ENCODE data around the gene CHST1.

Gene CHST1, protein sequence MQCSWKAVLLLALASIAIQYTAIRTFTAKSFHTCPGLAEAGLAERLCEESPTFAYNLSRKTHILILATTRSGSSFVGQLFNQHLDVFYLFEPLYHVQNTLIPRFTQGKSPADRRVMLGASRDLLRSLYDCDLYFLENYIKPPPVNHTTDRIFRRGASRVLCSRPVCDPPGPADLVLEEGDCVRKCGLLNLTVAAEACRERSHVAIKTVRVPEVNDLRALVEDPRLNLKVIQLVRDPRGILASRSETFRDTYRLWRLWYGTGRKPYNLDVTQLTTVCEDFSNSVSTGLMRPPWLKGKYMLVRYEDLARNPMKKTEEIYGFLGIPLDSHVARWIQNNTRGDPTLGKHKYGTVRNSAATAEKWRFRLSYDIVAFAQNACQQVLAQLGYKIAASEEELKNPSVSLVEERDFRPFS

GRCh38 chr11:45665206-45665932 is at the start of gene CHST1:
TSS of gene CHST1 (minus strand) at chr11:45665622. CDS start at chr11:45650923, 14,699 bp downstream.
- Histone ChIP-seq H3K9me3 (ENCODE audit: control insufficient read depth, insufficient read depth, low read length) (no peaks in the 10 kb centered on the region), H3K36me3 (ENCODE audit: control insufficient read depth, insufficient read depth, low read length) (no peaks in the 10 kb centered on the region; the same call in 1 of the 2 replicates), H3K4me1 (ENCODE audit: control insufficient read depth, insufficient read depth, low read length) (peaks cover 5% of the 10 kb centered on the region; the same call in 1 of the 2 replicates), H3K4me3 (ENCODE audit: low read length) (peak within 1 kb of the TSS; percentile 61; the same call in 1 of the 2 replicates), H3K27ac (ENCODE audit: low read length) (no peak within 1 kb of the TSS), H3K27me3 (ENCODE audit: control insufficient read depth, insufficient read depth, low read length) (peaks cover 20% of the 10 kb centered on the region; the same call in 1 of the 2 replicates)
- DNase-seq (ENCODE audit: low read depth, low spot score): no peak
- WGBS (ENCODE audit: insufficient coverage, insufficient read length): no CpG with 5 or more reads among the region's 96 CpGs

GRCh38 chr11:45713573-45713972 is 48.2 kb upstream of the CHST1 start:
- Histone ChIP-seq H3K9me3 (ENCODE audit: control insufficient read depth, insufficient read depth, low read length) (no peaks in the 10 kb centered on the region), H3K27me3 (ENCODE audit: control insufficient read depth, insufficient read depth, low read length) (no peaks in the 10 kb centered on the region), H3K4me1 (ENCODE audit: control insufficient read depth, insufficient read depth, low read length) (no peaks in the 10 kb centered on the region), H3K27ac (ENCODE audit: low read length) (no peak overlapping the region), H3K36me3 (ENCODE audit: control insufficient read depth, insufficient read depth, low read length) (no peaks in the 10 kb centered on the region), H3K4me3 (ENCODE audit: low read length) (no peak overlapping the region)
- WGBS (ENCODE audit: insufficient coverage, insufficient read length): no CpG with 5 or more reads among the region's 2 CpGs
- no peak for DNase-seq (ENCODE audit: low read depth, low spot score)

DNA sequence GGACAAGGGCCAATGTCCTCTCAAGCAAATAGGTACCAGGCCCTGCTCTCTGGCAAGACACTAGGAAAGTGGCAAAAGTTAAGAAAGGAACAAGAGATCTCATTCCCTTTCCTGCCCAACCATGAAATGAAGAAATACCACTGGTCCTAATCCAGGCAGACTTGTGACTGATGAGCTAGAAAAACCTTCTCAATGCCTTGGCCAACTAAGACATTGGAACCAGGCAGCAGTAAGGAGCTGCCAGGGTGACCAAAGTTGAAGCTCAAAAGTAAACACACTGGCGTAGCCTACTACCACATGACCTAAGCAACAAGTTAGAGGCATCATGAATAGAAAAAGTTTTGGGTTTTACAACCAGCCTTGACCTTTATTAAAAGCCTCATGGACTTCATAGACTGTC is 45.1 kb upstream of the CHST1 start:
- H3K9me3 ChIP-seq (ENCODE audit: control insufficient read depth, insufficient read depth, low read length): no peaks in the 10 kb centered on the region
- no CpG with 5 or more reads among the region's 1 CpG for WGBS (ENCODE audit: insufficient coverage, insufficient read length)
- no peaks in the 10 kb centered on the region for H3K36me3 ChIP-seq (ENCODE audit: control insufficient read depth, insufficient read depth, low read length)
- H3K27ac ChIP-seq (ENCODE audit: low read length): no peak overlapping the region
- no peaks in the 10 kb centered on the region for H3K4me1 ChIP-seq (ENCODE audit: control insufficient read depth, insufficient read depth, low read length)
- no peak for DNase-seq (ENCODE audit: low read depth, low spot score)
- no peak overlapping the region for H3K4me3 ChIP-seq (ENCODE audit: low read length)
- no peaks in the 10 kb centered on the region for H3K27me3 ChIP-seq (ENCODE audit: control insufficient read depth, insufficient read depth, low read length)

- no peak overlapping the region for H3K27ac ChIP-seq (ENCODE audit: low read length)
- no peaks in the 10 kb centered on the region for H3K4me1 ChIP-seq (ENCODE audit: control insufficient read depth, insufficient read depth, low read length)
- no peaks in the 10 kb centered on the region for H3K9me3 ChIP-seq (ENCODE audit: control insufficient read depth, insufficient read depth, low read length)
- no peak overlapping the region for H3K4me3 ChIP-seq (ENCODE audit: low read length)
- no peak for DNase-seq (ENCODE audit: low read depth, low spot score)
- no peaks in the 10 kb centered on the region for H3K27me3 ChIP-seq (ENCODE audit: control insufficient read depth, insufficient read depth, low read length)
- H3K36me3 ChIP-seq (ENCODE audit: control insufficient read depth, insufficient read depth, low read length): no peaks in the 10 kb centered on the region
- no CpG with 5 or more reads among the region's 6 CpGs for WGBS (ENCODE audit: insufficient coverage, insufficient read length)
Measured at GRCh38 chr11:45708887-45709663, 43.7 kb upstream of the CHST1 start.

DNA sequence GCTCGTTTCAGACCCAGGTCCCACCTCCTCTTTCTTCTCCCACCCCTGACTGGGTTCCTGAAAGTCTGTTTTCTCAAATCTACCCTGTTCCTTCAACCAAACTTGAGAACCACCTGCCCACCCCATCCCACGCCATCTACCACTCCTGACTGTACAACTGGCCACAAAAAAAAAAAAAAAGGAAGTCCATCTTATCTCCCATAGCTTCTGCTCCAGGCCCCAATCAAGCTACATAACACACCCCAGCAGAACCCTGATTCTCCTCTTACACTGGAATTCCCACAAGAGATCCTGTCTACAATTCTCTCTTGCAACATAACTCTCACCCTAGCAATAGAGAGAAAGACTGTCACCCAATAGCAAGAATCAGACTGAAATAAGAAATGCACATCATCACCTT is 39.2 kb upstream of the CHST1 start:
- H3K36me3 ChIP-seq (ENCODE audit: control insufficient read depth, insufficient read depth, low read length): no peaks in the 10 kb centered on the region
- no peak overlapping the region for H3K4me3 ChIP-seq (ENCODE audit: low read length)
- H3K9me3 ChIP-seq (ENCODE audit: control insufficient read depth, insufficient read depth, low read length): no peaks in the 10 kb centered on the region
- WGBS (ENCODE audit: insufficient coverage, insufficient read length): no CpG with 5 or more reads among the region's 2 CpGs
- H3K27ac ChIP-seq (ENCODE audit: low read length): no peak overlapping the region
- no peak for DNase-seq (ENCODE audit: low read depth, low spot score)
- H3K27me3 ChIP-seq (ENCODE audit: control insufficient read depth, insufficient read depth, low read length): no peaks in the 10 kb centered on the region
- H3K4me1 ChIP-seq (ENCODE audit: control insufficient read depth, insufficient read depth, low read length): no peaks in the 10 kb centered on the region

GRCh38 chr11:45704133-45704532 is 38.7 kb upstream of the CHST1 start:
- Histone ChIP-seq H3K27ac (ENCODE audit: low read length) (no peak overlapping the region), H3K4me1 (ENCODE audit: control insufficient read depth, insufficient read depth, low read length) (no peaks in the 10 kb centered on the region), H3K9me3 (ENCODE audit: control insufficient read depth, insufficient read depth, low read length) (no peaks in the 10 kb centered on the region), H3K4me3 (ENCODE audit: low read length) (no peak overlapping the region), H3K36me3 (ENCODE audit: control insufficient read depth, insufficient read depth, low read length) (no peaks in the 10 kb centered on the region), H3K27me3 (ENCODE audit: control insufficient read depth, insufficient read depth, low read length) (no peaks in the 10 kb centered on the region)
- WGBS (ENCODE audit: insufficient coverage, insufficient read length): no CpG with 5 or more reads among the region's 4 CpGs
- DNase-seq (ENCODE audit: low read depth, low spot score): no peak

DNA sequence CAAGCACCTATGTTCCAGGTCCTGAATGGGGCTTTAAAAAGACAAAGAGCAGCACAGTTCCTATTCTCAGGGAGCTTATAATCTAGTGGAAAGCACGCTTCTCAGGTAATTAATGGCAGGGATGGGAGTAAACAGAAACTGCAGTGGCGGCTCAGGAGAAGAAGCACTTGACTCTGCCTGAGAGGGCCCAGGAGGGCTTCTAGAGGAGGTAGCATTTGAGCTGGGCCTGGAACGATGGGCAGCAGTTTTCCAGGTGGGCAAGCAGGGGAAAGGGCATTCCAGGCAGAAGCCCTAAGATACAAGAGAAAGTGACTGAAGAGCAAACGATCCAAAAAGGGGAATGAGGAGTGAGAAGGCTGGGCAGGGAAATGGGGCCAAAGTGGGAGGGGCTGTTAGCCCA is 37.1 kb upstream of the CHST1 start:
- no peak for DNase-seq (ENCODE audit: low read depth, low spot score)
- H3K4me1 ChIP-seq (ENCODE audit: control insufficient read depth, insufficient read depth, low read length): no peaks in the 10 kb centered on the region
- H3K27me3 ChIP-seq (ENCODE audit: control insufficient read depth, insufficient read depth, low read length): no peaks in the 10 kb centered on the region
- no peak overlapping the region for H3K27ac ChIP-seq (ENCODE audit: low read length)
- no peak overlapping the region for H3K4me3 ChIP-seq (ENCODE audit: low read length)
- WGBS (ENCODE audit: insufficient coverage, insufficient read length): no CpG with 5 or more reads among the region's 4 CpGs
- no peaks in the 10 kb centered on the region for H3K9me3 ChIP-seq (ENCODE audit: control insufficient read depth, insufficient read depth, low read length)
- H3K36me3 ChIP-seq (ENCODE audit: control insufficient read depth, insufficient read depth, low read length): no peaks in the 10 kb centered on the region

GRCh38 chr11:45698777-45699497 is 33.5 kb upstream of the CHST1 start:
- WGBS (ENCODE audit: insufficient coverage, insufficient read length): no CpG with 5 or more reads among the region's 8 CpGs
- Histone ChIP-seq H3K27me3 (ENCODE audit: control insufficient read depth, insufficient read depth, low read length) (no peaks in the 10 kb centered on the region), H3K4me3 (ENCODE audit: low read length) (no peak overlapping the region), H3K36me3 (ENCODE audit: control insufficient read depth, insufficient read depth, low read length) (no peaks in the 10 kb centered on the region), H3K27ac (ENCODE audit: low read length) (no peak overlapping the region), H3K4me1 (ENCODE audit: control insufficient read depth, insufficient read depth, low read length) (0 out of 2 replicates have a peak, but pooled peaks cover 1% of the 10 kb centered on the region), H3K9me3 (ENCODE audit: control insufficient read depth, insufficient read depth, low read length) (no peaks in the 10 kb centered on the region)
- DNase-seq (ENCODE audit: low read depth, low spot score): no peak

GRCh38 chr11:45692808-45693453 is 27.5 kb upstream of the CHST1 start:
- Histone ChIP-seq H3K27me3 (ENCODE audit: control insufficient read depth, insufficient read depth, low read length) (no peaks in the 10 kb centered on the region), H3K4me3 (ENCODE audit: low read length) (no peak overlapping the region), H3K36me3 (ENCODE audit: control insufficient read depth, insufficient read depth, low read length) (no peaks in the 10 kb centered on the region), H3K4me1 (ENCODE audit: control insufficient read depth, insufficient read depth, low read length) (0 out of 2 replicates have a peak, but pooled peaks cover 1% of the 10 kb centered on the region), H3K9me3 (ENCODE audit: control insufficient read depth, insufficient read depth, low read length) (no peaks in the 10 kb centered on the region), H3K27ac (ENCODE audit: low read length) (no peak overlapping the region)
- no CpG with 5 or more reads among the region's 10 CpGs for WGBS (ENCODE audit: insufficient coverage, insufficient read length)
- DNase-seq (ENCODE audit: low read depth, low spot score): no peak
